Middle frontal gyrus (tissue), 1 donor: Measurements from ENCODE around the gene SLAMF6.
"Not testable (repeated sequence)": the region's sequence is repeated elsewhere in the genome, so short reads cannot be mapped to it uniquely, and the experiment has no call there.

Experiments
- DNase-seq: peaks from one replicate; pipeline ENCODE4 v3.0.0-alpha.2; 2015; ENCODE audit warnings: low spot score; ENCODE audit errors: extremely low spot score

Gene SLAMF6

DNA sequence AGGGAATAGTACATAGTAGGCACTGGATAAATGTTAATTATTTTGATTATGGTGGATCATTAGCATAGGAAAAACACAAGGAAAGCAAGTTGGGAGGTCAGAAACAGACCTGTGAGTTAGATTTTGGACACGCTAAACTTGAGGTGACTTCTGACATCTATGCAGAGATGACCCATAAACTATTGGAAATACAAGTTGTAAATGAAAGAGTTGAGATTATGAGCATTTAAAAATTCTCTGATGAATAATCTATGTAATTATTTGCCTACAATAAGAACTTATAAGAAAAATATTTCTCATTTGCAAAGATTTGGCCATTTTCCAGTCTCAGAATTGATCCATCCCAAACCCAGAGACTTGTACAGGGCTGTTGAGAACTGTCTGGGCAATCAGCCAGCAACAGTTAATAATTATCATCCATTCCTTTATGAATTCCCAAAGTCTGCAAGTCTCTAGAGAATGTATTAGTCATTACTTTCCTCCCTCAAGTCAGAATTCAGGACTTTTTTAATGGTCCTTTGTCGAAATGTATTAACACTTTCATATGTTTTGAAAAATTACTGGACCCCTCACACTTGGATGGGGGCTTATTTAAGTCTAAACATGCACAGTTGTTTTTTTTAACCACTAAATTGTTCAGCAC, 19.4 kb upstream of the SLAMF6 start:
- DNase-seq, result no peak

DNA sequence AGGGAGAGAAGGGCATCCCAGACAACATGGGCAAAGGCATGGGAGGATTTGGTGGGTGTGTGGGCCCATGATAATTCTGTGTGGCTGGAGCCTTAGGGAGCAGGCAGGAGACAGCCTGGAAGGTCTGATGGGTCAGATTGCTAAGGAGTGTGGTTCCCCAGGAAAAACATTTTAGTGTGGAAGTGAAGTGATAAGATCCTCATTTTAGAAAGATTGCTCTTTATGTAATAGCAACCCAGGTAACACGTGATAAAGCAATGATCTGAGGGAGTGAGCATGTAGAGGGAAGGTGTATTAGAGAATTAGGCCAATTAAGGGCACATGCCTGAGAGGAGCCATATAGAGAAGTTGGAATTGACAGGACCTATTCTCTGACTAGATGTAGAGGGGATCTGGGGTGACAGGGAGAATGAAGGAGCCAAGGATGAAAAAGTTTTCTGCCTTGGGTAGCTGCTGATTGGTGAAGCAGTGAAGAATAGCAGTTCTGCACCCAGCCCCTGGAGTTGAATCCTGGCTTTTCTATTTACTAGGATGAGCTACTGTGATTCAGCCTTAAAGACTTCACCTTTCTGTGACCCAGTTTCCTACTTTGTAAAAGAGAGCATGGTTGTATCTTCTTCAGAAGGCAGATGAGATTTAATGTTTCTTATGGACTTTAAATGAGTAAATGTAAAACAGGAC, 18.7 kb upstream of the SLAMF6 start:
- no peak for DNase-seq

DNA sequence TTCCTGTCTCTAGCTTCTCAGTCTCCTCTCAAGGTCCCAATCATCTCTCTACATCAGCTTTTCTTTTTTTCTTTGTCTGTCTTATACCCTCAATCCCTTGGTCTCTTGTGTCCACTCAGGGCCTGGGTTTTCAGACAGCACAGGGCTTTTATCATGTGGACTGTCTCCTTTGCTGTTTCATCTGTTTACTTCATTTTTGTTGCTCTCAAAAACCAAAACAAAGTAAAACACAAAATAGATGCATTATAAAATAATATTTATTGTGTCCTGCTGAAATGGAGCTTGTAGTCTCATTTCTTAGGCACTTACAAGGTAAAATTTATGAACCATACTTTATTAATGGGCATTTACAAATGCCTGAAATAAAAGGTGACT, 17.8 kb upstream of the SLAMF6 start:
- no peak for DNase-seq

DNA sequence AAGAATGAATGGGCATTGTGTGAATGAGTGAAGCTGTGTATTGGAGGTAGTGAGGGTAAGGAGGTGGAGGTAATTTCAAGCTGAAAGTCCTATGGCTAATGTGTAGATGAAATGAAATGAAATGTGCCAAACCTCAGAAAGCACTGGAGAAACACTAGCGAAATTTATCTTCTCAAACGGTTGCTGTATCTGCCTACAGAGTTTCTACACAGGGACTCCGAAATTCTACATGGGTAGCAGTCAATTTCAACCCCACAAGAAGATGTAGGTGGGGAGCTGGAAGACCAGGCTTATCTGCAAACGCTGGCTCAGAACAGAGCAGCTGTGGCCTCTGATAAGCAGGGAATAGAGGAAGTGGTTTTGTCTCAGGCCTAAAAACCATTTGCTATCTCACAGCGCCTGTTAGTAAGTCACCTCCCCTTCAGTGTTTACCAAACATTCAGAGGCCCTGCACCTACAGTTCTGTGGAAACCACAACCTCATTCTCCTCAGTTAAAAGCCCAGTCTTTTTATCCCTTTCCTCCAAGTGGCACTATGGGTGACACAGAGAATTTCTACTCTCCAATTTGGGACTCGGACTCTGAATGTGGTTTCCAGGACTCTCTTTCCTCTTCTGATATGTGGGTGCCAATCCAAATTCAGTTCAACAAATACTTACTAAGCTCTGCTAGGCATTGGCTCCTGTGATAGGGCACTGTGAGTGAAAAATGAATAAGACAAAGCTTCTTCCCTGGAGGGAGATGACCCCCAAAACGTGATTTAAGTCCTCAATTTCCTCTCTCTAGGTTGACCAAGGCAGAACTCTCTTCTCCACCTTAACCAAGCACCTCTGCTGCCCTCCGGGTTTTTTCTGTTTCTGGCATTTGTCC, 17.2 kb upstream of the SLAMF6 start:
- no peak for DNase-seq

DNA sequence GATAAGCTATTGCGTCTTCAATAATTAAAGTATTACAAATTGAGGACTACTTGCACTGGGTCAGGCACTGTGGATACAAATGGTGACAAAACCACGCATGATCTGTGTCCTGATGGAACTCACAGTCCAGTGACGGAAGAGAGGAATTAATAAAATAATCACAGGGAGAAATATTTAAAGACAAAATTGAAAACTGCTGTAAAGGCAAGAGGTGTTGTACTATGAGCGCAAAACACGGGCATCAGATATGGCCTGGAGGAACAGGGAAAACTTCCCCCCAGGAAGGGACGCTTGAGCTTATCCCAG, 16.6 kb upstream of the SLAMF6 start:
- DNase-seq, result no peak

DNA sequence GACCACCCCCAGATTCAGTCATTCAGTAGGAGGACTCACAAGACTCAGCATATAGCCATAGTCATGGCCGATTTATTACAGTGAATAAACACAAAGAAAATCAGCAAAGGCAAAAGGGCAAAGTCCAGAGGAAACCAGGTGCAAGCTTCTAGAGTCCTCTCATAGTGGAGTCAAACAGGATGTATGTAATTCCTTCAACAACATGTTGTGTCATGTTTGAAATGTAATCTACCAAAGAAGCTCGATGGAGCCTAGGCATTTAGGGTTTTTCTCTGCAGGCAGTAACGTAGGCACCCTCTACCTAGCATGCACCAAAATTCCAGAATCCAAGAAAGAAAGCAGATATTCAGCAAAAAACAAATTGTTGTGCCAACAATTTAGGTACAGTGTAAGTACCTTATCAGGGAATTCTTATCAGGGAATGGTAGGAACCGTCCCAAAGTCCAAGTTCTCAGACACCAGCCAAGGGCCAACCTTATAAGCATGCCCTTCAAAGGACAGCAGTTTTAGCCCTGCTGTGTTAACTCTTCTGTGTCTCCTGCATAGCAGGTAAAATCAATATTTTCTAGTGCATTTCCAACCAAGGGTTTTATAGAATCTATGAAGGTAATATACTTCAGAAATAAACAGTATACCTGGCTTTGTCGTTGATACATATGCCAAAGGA, 16.1 kb upstream of the SLAMF6 start:
- no peak for DNase-seq

DNA sequence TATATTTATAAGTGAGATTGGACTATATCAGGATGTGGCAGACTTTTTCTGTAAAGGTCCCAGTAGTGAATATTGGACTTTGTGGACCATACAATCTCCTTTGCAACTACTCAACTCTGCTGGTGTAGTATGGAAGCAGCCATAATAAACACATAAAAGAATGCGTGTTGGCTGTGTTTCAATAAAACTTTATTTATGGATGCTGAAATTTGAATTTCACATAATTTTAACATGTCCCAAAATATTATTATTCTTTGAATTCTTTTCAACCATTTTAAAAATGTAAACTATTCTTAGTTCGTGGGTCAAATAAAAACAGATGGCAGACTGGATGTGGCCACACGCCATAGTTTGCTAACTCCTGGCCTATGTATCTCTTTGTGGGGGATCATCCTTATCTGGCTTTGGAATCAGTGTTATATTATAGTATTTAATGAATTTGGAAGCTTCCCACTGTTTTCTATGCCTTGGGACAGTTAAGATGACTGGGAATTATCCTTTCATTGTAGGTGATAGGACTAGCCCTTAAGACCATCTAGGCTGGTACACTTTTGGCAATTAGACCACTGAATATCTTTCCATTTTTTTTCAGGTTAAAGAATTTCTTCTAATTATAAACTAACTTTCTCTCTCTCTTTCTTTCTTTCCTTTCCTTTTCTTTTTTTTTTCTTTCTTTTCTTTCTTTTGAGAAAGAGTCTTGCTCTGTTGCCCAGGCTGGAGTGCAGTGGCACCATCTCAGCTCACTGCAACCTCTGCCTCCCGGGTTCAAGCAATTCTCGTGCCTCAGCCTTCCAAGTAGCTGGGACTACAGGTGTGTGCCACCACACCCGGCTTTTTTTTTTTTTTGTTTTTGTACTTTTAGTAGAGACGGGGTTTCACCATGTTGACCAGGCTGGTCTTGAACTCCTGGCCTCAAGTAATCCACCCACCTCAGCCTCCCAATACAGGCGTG, 14.9 kb upstream of the SLAMF6 start:
- DNase-seq, result no peak

DNA sequence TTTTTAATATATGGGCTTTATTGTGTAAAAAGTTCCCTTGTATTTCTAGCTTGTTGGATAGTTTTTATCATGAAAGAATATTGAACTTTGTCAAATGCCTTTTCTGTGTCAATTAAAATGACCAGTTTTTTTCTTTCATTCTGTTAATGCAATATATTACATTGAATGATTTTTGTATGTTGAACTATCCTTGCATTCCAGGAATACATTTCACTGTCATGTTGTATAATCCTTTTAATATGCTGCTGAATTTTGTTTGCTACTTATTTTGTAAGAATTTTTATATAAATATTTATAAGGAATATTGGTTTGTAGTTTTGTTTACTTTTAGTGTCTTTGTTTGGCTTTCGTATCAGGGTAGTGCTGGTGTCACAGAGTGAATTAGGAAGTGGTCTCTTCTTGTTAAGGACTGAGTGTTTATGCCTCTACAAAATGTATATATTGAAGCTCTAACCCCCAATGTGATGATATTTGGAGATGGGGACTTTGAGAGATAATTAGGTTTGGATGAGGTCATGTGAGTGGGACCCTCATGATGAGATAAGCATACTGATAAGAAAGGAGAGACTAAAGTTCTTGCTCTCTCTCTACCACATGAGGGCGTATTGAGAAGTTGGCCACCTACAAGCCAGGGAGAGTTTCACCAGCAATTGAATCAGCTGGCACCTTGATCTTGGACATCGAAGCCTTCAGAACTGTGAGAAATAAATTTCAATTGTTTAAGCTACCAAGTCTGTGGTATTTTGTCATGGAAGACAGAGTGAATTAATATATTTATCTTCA, 12.0 kb upstream of the SLAMF6 start:
- DNase-seq, result no peak

DNA sequence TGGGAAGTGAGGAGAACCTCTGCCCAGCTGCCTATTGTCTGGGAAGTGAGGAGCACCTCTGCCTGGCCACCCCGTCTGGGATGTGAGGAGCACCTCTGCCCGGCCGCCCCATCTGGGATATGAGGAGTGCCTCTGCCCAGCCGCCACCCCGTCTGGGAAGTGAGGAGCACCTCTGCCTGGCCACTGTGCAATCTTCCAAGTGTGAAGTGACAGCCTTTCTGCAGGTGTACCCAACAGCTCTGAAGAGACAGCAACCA, 9.4 kb upstream of the SLAMF6 start:
- DNase-seq, result not testable (repeated sequence)

DNA sequence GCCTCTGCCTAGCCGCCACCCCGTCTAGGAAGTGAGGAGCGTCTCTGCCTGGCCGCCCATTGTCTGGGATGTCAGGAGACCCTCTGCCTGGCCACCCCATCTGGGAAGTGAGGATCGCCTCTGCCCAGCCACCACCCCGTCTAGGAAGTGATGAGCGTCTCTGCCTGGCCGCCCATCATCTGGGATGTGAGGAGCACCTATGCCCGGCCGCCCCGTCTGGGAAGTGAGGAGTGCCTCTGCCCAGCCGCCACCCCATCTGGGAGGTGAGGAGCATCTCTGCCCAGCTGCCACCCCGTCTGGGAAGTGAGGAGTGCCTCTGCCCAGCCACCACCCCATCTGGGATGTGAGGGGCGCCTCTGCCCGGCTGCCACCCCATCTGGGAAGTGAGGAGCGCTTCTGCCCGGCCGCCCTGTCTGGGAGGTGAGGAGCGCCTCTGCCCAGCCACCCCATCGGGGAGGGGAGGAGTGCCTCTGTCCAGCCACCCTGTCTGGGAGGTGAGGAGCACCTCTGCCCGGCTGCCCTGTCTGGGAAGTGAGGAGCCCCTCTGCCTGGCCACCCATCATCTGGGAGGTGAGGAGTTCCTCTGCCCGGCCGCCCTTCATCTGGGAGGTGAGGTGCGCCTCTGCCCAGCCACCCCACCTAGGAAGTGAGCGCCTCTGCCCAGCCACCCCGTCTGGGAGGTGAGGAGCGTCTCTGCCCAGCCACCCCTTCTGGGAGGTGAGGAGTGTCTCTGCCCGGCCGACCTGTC, 8.9 kb upstream of the SLAMF6 start:
- not testable (repeated sequence) for DNase-seq

DNA sequence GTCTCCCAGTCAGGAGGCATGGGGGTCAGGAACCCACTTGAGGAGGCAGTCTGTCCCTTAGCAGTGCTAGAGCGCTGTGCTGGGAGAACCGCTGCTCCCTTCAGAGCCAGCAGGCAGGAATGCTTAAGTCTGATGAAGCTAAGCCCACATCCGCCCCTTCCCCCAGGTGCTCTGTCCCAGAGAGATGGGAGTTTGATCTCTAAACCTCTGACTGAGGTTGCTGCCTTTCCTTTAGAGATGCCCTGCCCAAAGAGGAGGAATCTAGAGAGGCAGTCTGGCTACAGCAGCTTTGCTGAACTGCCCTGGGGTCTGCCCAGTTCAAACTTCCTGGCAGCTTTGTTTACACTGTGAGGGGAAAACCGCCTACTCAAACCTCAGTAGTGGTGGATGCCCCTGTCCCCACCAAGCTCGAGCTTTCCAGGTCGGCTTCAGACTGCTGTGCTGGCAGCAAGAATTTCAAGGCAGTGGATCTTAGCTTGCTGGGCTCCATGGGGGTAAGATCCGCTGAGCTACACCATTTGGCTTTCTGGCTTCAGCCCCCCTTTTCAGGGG, 6.4 kb upstream of the SLAMF6 start:
- not testable (repeated sequence) for DNase-seq

DNA sequence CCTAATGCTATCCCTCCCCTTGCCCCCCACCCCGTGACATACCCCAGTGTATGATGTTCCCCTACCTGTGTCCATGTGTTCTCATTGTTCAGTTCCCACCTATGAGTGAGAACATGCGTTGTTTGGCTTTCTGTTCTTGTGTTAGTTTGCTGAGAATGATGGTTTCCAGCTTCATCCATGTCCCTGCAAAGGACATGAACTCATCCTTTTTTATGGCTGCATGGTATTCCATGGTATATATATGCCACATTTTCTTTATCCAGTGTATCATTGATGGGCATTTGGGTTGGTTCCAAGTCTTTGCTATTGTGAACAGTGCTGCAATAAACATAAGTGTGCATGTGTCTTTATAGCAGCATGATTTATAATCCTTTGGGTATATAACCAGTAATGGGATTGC, 734 bp upstream of the SLAMF6 start:
- DNase-seq, result not testable (repeated sequence)

DNA sequence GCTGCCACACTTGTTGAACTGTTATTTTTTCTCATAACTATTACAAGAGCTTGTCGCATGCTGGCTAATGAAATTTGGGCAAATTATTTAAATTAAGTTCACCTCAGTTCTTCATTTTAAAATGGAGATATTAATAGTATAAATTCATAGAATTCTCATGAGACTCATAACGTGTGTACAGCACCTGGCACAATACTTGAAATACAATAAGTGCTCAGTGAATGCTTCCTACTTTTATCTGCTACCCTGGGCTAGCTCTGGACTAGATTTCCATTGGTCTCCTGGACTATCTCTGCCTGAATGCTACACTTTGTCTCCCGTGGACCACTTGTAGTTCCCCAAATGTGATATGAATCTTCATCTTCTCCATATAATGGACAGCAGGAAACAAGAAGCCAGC, 919 bp downstream of the SLAMF6 start:
- no peak for DNase-seq

DNA sequence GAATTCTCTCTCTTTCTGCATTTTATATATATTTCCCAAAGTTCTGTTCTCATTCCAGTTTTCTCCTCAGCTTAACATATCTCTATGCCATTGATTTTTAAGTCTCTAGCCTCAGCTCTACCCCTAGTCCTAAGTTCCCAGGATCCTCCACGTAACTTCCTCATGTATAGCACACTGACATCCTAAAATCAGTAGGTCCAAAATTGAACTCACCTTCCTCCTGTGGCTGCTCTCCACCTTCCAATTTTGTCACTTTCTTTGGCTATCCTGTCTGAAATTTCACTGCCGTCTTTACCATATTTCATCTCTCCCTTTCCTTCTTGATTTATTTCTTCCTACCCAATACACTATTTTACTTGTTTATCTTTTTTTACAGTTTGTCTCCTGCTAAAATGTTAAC, 1.5 kb downstream of the SLAMF6 start:
- no peak for DNase-seq

DNA sequence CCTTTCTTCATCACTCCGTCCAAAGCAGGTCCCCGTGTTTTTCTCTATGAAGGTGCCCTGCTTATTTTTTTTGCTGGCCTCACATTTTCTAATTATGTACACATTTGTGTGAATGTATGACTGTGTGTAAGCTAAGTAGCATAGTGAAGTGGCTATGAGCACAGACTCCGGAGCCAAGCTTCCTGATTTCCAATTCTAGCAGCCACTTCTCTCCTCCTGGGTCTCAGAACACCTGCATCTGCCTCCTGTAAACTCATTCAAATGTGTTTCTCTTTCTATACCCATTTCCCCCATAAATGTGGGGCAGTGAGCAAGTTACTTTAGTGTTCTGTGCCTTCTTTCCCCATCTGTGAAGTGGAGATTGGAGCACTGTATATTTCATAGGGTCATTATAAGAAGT, 2.1 kb downstream of the SLAMF6 start:
- no peak for DNase-seq

DNA sequence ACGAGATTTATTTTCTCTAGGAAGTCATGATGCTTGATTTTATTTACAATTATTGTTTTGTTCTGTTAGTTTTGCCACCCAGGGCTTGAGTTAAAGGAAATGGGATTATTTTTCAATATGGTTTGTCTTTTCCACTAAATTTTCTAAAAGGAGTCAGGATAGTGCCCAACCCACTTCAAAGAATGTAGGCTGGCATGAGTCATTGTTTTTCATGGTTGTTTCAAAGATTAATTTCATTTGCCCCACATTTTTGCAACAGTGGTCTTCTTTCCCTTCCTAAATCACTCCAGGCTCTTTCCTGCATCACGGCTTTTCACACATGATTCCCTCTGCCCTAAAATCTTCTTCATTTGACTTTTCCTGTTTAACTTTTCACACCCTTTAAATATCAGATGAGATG, 2.5 kb downstream of the SLAMF6 start:
- DNase-seq, result no peak

DNA sequence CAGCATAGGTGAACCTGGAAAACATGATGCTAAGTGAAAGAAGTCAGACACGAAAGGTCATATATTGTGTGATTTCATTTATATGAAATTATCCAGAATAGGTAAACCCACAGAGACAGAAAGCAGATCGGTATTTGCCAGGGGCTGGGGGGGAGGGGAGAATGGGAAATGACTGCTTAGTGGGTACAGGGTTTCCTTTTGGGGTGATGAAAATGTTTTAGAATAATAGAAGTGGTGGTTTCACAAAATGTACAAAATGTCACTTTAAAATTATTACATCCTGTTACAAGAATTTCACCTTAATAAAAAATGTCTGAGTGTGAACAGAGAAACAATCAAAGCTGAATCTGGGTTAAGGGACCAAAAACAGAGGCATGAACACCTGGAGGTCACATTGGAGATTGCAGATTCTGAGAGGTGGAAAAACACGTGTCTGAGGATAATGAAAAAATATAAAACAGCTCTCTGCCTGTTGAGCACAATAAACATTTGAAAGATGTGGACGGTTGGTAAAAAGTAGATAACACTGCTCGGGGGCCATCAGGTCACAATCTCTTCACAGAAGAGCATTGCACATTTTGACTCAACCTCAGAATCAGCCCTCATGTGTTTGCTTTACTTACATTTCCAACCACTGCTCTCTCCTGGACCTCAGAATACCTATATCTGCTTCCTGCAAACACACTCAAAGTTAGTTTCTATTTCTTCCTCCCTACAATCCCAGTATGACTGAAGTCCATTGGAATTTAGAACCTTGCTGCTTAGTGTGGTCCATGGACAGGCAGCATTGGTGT, 3.2 kb downstream of the SLAMF6 start:
- no peak for DNase-seq

DNA sequence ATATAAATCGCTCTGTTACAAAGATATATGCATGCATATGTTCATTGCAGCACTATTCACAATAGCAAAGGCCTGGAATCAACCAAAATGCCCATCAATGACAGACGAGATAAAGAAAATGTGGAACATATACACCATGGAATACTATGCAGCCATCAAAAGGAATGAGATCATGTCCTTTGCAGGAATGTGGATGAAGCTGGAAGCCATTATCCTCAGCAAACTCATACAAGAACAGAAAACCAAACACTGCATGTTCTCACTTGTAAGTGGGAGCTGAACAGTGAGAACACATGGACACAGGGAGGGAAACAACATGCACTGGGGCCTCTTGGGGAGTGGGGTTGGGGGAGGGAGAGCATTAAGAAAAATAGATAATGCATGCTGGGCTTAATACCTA, 5.5 kb downstream of the SLAMF6 start:
- DNase-seq, result not testable (repeated sequence)

DNA sequence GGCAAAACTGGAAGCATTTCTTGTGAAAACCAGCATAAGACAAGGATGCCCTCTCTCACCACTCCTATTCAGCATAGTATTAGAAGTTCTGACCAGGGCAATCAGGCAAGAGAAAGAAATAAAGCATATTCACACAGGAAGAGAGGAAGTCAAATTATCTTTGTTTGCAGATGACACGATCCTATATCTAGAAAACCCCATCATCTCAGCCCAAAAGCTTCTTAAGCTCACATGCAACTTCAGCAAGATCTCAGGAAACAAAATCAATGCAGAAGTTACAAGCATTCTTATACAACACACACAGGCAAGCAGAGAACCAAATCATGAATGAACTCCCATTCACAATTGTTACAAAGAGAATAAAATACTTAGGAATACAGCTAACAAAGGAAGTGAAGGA, 7.1 kb downstream of the SLAMF6 start:
- DNase-seq, result not testable (repeated sequence)
